Fibroblast of gingiva (primary cell): ENCODE measurements around the gene GPS2.

Experiments
- DNase-seq: peaks from one replicate; pipeline ENCODE4 v3.0.0-alpha.2; 2011; ENCODE audit warnings: low read depth

GPS2 gene

GRCh38 chr17:7317161-7317803 lies 2.1 kb upstream of the GPS2 start:
- no peak for DNase-seq

- DNase-seq, result no peak
Observed at GRCh38 chr17:7315570-7316235, 543 bp upstream of the GPS2 start.

GRCh38 chr17:7313890-7314718 lies 1.1 kb downstream of the GPS2 start:
- DNase-seq, result no peak

- no peak for DNase-seq
Observed at GRCh38 chr17:7313088-7313889, 1.9 kb downstream of the GPS2 start.

GRCh38 chr17:7312432-7313087 lies 2.6 kb downstream of the GPS2 start:
- no peak for DNase-seq

- no peak for DNase-seq
Observed at GRCh38 chr17:7311110-7311705, 4.0 kb downstream of the GPS2 start.

- DNase-seq, result no peak
Observed at GRCh38 chr17:7309628-7310027, 5.5 kb downstream of the GPS2 start.

- peak; percentile 72 for DNase-seq
Observed at GRCh38 chr17:7308625-7309433, 6.3 kb downstream of the GPS2 start.

- peak; percentile 45 for DNase-seq
Observed at GRCh38 chr17:7307686-7308624, 7.2 kb downstream of the GPS2 start.

GRCh38 chr17:7306911-7307685 lies 8.1 kb downstream of the GPS2 start, which contains the start of gene EIF5A:
TSS of gene EIF5A (plus strand) at chr17:7307628. CDS start at chr17:7309636, 2,008 bp downstream.
- DNase-seq, result peak; percentile 100

GRCh38 chr17:7304179-7304578 lies 11.0 kb downstream of the GPS2 start:
- no peak for DNase-seq

- peak; percentile 82 for DNase-seq
Observed at GRCh38 chr17:7296189-7296861, 18.8 kb downstream of the GPS2 start.

- DNase-seq, result no peak
Observed at GRCh38 chr17:7295230-7296180, 19.7 kb downstream of the GPS2 start.

- no peak for DNase-seq
Observed at GRCh38 chr17:7294614-7295153, 20.5 kb downstream of the GPS2 start, which contains the start of gene YBX2. TSS of gene YBX2 (minus strand) at chr17:7294639. CDS start at chr17:7294500, 139 bp downstream.

- DNase-seq, result no peak
Observed at GRCh38 chr17:7293816-7294613, 21.1 kb downstream of the GPS2 start.
